ENCODE results near the gene KCNQ1. TPM values are rescaled to one million over a fixed set of nuclear protein-coding genes. Genes with fewer than 3 reads are reported as not detected.

The KCNQ1 gene
- total and polyA plus RNA-seq, 2 donors (not counting 3 experiments of a cell fraction or from before 2014, with no cell fraction given): 0.07 to 0.09 TPM

DNA sequence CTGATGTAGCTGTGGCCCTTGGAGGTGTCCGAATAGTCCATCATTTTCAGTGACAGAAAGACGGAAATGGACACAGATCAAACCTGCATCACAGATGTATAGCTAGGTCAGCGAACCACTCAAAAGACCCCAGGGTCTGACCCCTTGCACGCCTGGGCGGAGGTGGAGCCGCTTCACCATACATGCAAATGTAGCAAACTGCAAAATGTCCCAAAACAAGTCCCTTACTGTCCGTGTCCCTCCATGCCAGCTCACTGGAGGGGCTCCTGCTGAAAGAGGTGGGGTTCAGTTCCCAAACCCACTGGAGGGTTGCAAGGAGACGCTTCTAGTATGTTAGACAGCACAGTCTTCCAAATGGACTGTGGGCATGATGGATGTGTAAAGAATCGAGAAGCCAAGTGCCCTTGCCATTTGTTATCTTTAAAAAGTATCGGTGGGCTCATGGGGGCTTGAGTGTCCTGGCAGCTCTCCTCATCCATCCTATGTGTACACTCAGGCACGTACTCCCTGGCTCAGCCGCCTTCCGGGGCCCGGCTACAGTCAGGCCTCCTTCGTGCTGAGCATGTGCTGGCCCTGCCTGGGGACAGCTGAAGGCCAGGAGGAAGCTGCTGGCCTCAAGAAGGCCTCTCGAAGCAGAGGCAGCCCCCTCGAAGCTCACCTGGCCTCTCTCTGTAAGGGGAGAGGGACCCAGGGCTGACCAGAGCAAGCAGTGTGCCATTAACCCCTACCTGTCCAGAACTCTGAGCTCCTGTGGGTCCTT lies 275.2 kb downstream of the KCNQ1 start:
- dilution Hi-C loops (cut with MboI; ENCODE audit: extremely low pct_ligation_motif_present, low sequenced_read_pairs): no loop called here

More for the DNA sequence above, 275.2 kb downstream of the KCNQ1 start:
- no peaks in the 10 kb centered on the region for H3K9me1 ChIP-seq (replicated peaks; ENCODE audit: control insufficient read depth, extremely low read depth, insufficient read depth, low read length)
- ChIA-PET POLR2A (no interaction called here), CTCF (no interaction called here)
- FAIRE-seq (no peak), DNase-seq (ENCODE audit: low read depth, low spot score) (no peak)
- H3K4me1 ChIP-seq (ENCODE audit: control insufficient read depth, extremely low read depth, insufficient read depth, low read length): no peaks in the 10 kb centered on the region
- intact Hi-C loops (cut with micrococcal nuclease): no loop called here
- H3K27ac ChIP-seq (ENCODE audit: insufficient read depth, low read depth, low read length): no peak overlapping the region
- BruUV-seq (replicated peaks): no TSS peak
- no peak overlapping the region for H3K9ac ChIP-seq (replicated peaks; ENCODE audit: extremely low read depth, insufficient read depth, low read length)
- no peaks in the 10 kb centered on the region for H3K36me3 ChIP-seq (ENCODE audit: control insufficient read depth in 2 of 2, extremely low read depth in 1 of 2, insufficient read depth in 2 of 2, low read length in 2 of 2)
- no peaks in the 10 kb centered on the region for H3K9me3 ChIP-seq (replicated peaks; ENCODE audit: control insufficient read depth, insufficient read depth, low read length)
- H3K79me2 ChIP-seq (ENCODE audit: control insufficient read depth, insufficient read depth, low read length): no peaks in the 10 kb centered on the region
- H3K4me2 ChIP-seq (ENCODE audit: insufficient read depth, low read length): no peak overlapping the region
- peaks cover 0 to 3% of the 10 kb centered on the region in 2 experiments for H3K27me3 ChIP-seq (ENCODE audit: control insufficient read depth in 2 of 2, insufficient read depth in 2 of 2, low read length in 2 of 2)
- TF ChIP-seq, protein P1, sequence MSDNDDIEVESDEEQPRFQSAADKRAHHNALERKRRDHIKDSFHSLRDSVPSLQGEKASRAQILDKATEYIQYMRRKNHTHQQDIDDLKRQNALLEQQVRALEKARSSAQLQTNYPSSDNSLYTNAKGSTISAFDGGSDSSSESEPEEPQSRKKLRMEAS (IDR thresholded peaks at IDR 0.05; ENCODE audit: insufficient read depth, insufficient read length): no peak
- TF ChIP-seq, protein P2, sequence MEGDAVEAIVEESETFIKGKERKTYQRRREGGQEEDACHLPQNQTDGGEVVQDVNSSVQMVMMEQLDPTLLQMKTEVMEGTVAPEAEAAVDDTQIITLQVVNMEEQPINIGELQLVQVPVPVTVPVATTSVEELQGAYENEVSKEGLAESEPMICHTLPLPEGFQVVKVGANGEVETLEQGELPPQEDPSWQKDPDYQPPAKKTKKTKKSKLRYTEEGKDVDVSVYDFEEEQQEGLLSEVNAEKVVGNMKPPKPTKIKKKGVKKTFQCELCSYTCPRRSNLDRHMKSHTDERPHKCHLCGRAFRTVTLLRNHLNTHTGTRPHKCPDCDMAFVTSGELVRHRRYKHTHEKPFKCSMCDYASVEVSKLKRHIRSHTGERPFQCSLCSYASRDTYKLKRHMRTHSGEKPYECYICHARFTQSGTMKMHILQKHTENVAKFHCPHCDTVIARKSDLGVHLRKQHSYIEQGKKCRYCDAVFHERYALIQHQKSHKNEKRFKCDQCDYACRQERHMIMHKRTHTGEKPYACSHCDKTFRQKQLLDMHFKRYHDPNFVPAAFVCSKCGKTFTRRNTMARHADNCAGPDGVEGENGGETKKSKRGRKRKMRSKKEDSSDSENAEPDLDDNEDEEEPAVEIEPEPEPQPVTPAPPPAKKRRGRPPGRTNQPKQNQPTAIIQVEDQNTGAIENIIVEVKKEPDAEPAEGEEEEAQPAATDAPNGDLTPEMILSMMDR (IDR thresholded peaks at IDR 0.05; ENCODE audit: extremely low read depth in 1 of 2, insufficient read depth in 1 of 2, low read depth in 1 of 2, low read length in 2 of 2): no peak
- TF ChIP-seq EZH2 (IDR thresholded peaks at IDR 0.05; ENCODE audit: borderline replicate concordance, low read depth, low read length, severe bottlenecking) (no peak), GATA2 (IDR thresholded peaks at IDR 0.05; ENCODE audit: insufficient read depth, insufficient read length, low read depth, low read length) (no peak), POLR2AphosphoS5 (IDR thresholded peaks at IDR 0.05; ENCODE audit: insufficient read depth, low read depth, low read length) (no peak), FOS (IDR thresholded peaks at IDR 0.05; ENCODE audit: borderline replicate concordance, insufficient read depth, low read length) (no peak), MYC (IDR thresholded peaks at IDR 0.05; ENCODE audit: low read depth, low read length) (no peak), POLR2A (IDR thresholded peaks at IDR 0.05; ENCODE audit: low read depth, low read length) (no peak)
- H4K20me1 ChIP-seq (replicated peaks; ENCODE audit: control insufficient read depth, extremely low read depth, insufficient read depth, low read length): no peaks in the 10 kb centered on the region
- H2AFZ ChIP-seq (ENCODE audit: low read depth, low read length): no peak overlapping the region
- H3K4me3 ChIP-seq (replicated peaks in 1 of 3; ENCODE audit: insufficient read depth in 1 of 3, low read depth in 1 of 3, low read length in 3 of 3): no peak overlapping the region
